Activated CD4-positive, CD25-positive, alpha-beta regulatory T cell treated with anti-CD3 and anti-CD28 coated beads, Interleukin-2, amount 50 U/mL, for 16 hours (primary cell): ENCODE data around the gene PPP5C.
"Not testable (repeated sequence)": the region's sequence is repeated elsewhere in the genome, so short reads cannot be mapped to it uniquely, and the experiment has no call there.

ENCODE experiments used
- DNase-seq: peaks from one replicate; pipeline ENCODE4 v3.0.0-alpha.2; 2020; ENCODE audit warnings: low read depth, low spot score

The PPP5C gene

DNA sequence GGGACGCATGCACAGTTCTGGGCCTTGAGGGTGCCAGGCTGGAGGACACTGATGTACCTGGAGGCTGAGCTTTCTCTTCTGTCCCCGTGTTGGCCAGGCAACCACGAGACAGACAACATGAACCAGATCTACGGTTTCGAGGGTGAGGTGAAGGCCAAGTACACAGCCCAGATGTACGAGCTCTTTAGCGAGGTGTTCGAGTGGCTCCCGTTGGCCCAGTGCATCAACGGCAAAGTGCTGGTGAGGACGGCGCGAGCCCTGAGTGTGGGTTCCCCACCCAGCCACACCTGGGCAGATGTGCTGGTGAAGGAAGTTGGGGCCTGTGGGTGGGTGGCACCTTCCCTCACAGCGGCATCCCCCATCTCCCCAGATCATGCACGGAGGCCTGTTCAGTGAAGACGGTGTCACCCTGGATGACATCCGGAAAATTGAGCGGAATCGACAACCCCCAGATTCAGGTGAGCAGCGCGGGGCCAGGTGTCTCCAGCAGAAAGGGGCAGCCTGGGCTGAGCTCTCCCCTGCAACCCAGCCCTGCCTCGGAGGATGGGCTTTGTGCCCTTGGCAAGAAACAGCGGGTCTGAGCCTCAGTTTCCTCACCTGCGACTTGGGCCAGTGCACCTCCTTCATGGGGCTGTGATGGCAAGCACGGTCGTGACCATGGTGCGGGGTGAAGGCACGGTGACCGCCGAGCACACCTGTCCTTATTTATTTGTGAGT is 40.3 kb downstream of the PPP5C start:
- no peak for DNase-seq

DNA sequence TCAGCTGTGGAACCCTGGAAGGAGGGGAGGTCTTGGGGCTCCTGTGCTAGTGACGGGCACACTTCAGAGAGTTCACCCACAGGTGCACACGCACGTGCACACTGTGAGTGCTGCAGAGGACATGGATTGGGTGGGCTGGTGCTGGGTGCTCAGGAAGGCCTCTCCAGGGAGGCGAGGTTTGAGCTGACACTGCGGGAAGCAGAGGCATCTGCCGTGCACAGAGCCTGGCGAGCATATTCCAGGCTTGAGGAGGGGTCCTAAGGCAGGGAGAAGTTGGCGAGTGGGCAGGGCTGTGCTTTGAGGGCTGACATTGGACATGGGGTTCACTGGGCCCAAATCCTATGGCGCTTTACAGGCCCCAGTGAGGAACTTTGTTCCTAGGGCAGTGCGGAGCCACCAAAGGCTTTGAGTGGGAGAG is 40.8 kb downstream of the PPP5C start:
- no peak for DNase-seq

DNA sequence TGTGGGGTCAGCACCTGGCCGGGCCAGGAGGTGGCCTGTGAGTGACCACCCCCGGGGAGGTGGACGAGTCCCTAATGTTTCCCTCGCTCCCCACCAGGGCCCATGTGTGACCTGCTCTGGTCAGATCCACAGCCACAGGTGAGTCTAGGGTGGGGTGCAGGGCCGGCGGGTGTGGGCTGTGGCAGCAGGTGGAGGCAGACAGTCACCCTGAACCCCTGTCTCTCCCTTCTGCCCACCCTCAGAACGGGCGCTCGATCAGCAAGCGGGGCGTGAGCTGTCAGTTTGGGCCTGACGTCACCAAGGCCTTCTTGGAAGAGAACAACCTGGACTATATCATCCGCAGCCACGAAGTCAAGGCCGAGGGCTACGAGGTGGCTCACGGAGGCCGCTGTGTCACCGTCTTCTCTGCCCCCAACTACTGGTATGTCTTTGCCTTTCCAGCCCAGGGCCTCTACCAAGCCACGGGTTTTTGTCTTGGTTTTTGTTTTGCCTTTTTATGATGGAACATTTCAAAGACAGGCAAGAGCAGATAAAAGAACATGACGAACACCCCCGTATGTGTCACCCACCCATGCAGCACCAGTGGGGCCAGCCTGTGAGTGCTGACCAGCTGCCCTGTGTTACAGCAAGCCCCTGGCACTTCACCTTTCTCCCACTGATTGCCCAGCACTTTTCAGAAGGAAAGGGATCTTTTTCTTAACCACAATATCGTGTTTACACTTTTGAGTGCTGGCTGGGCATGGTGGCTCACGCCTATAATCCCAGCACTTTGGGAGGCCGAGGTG is 41.6 kb downstream of the PPP5C start:
- DNase-seq = no peak

DNA sequence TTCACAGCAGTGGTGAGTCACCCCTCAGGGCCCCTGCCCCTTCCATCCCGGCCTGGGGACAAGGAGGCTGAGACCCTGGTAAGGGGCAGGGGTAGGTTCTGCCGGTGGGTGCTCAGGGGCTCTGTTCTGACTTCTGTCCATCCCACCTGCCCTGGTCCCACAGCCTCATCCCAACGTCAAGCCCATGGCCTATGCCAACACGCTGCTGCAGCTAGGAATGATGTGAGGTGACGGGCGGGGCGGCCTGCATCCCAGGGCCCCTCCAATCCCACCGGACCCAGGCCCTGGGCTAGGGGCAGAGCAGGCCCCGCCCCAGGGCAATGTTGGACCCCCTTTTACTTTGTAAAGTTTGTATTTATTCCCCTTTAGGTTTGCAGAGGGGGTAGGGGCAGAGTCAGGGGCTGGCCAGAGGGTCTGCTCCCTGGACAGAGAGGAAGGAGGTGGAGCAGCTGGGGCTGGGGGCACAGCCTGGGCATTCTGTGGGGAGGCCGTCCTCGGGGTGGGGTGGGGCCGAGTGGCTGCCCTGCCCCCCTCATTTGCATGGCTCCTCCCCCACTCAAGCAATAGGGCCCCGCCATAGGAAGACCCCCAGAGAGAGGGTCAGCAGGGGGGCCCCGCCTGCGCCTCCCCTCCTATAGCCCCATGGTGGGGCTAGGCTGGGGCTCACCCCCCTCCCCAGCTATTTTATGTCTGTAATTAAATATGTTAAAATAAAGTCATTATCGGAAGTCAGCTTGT is 43.4 kb downstream of the PPP5C start:
- DNase-seq = no peak

DNA sequence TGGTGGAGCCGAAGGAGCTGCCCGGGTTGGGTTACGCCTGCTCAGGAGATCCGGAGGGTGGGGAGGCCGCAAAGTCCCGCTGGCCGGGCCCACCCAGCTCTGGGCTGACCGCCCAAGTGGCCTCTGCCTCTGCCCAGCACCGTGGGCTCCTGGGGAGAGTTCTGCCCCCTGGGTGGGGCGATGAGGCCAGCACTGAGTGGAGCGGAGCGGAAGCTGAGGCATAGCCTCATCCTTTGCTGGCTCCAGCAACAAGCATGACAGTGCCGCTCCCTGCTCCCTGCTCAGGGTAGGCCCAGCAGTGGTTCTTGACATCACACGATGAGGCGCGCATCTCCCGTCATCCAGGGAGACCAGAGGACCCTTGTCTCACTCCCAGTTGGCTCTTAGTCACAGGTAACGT is 44.0 kb downstream of the PPP5C start:
- no peak for DNase-seq

DNA sequence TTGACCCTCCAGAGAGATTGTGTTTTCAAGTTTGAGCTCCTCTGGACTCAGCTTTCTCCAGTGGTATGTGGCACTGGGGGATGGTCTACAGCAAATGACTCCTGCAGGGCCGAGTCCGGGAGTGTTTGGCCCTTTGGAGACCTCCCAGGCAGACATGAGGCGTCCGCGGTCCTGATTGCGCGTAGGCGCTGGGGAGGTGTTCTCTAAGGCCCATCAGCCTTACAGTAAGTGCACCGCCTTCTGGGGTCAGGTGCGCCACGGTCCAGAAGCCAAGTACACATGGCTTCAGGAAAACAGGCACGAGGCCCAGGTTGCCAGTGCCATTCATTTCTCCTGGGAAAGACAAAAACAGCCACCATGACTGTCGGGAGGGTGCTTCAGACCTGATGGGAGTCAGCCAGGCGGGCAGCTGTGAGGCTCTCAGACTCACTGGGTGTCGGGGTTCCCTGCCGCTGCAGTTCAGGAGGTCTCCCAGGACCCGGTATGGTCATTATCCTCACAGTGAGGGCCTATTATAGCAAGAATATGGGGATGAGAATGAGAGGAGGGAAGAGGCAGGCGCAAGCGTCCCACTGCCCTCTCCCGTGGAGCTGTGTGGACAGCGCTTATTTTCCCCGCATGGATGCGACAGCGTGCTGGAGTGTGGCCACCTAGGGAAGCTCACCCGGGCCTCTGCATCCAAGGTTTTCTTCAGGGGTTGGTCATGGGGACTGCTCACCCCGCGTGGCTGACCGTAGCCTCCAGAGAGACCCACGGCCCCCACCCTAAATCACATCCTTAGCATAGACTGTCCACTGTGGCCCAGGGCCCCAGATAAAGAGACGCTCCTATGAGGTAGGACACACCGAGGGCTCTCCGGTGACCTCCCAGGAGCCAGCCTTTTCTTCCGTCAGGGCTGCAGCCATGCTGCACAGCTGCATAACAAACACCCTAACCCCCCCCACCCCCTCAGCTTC is 44.7 kb downstream of the PPP5C start:
- no peak for DNase-seq

DNA sequence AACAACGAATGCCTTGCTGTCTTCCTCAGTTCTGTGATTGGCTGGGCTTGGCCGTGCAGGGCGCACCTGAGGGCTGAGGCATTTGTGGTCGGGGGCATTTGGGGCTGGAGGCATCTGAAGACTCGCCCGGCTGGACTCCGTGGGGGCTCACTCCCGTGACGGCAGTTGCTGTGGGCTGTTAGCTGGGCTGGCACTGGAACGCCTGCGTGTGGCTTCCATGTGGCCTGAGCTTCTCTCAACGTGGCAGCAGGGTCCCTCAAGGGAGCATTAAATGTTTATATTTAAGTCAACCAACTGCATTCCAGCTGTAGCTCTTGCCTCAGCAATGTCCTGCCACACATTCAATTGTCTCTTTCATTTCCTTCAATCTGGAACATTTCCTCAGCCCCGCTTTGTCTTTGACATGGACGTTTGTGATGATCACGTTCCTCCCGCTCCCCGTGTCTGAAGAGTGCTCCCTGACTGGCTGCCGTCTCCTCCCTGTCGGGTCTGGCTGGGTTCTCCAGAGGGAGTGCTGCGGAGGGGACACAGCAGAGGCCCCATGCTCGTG is 45.4 kb downstream of the PPP5C start:
- no peak for DNase-seq

DNA sequence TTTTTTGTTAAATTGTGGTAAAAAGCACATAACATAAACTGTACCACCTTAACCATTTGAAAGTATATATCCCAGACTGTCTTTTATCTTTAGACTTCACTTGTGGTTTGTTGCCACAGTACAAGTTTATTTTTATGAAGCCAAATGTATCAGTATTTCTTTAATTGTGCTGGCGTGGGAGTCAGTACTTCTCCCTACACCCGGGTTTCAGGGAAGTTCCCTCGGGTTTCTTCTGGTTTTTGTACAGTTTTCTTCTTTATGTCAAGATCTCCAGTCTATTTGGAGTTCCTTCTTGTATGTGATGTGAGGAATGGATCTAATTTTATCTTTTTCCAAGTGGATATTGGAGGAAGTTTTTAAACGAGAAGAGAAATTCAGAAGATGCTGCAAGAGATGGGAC is 46.0 kb downstream of the PPP5C start:
- DNase-seq = no peak

DNA sequence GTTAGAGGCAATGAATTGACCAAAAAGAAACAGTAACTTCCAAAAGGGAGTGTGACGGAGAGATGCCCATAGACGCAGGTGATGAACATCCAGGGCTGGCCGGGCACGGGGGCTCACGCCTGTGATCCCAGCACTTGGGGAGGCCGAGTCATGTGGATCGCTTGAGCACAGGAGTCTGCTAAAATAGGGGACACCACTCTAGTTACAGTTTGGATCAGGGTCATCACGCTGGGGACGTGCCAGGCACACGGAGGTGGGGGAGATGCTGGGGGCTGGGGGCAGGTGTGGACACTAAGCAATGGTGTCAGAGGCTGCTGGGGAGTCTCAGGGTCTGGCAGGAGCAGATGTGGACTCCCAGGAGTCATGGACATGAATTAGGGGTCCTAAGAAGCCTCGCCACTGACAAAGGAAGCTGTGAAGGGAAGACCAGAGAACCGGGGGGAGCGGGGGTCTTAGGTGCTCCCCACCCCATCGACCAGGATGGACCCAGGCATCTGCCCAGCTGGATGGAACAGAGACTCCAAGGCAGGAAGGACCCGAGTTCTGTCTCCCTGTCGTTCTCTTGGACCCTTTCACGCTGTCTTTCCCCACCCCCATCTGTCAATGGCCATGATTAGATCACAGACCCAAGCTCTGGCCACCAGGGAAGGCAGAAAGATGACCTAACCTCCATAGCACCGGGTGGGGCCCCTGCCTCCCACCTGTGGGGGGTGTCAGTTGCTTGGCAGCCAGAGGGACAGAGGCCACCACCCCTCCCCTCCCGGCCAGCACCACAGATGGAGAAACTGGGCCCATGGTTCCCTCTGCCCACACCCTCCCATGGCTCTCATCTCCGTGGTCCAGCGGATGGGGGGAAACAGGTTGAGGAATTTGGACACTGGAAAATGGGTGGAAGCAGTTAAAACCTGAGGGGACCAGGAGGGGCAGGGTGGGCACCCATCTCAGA is 46.8 kb downstream of the PPP5C start:
- no peak for DNase-seq

DNA sequence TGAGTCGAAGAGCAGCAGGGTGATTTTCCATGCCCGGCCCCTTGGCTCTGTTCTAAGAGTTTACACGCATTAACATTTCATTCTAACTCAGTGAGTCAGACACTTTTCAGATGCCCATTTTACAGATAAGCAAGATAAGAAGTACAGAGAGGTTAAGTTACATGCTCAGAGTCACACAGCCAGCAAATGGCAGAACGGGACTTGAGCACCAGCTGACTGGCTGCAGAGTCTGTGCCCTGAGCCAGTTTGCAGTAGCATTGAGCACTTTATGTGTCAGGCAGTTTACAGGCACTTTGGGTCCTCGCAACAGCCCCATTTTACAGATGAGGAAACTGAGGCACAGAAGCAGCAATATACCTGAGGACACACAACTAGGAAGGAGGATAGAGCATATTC is 47.5 kb downstream of the PPP5C start:
- DNase-seq = no peak

DNA sequence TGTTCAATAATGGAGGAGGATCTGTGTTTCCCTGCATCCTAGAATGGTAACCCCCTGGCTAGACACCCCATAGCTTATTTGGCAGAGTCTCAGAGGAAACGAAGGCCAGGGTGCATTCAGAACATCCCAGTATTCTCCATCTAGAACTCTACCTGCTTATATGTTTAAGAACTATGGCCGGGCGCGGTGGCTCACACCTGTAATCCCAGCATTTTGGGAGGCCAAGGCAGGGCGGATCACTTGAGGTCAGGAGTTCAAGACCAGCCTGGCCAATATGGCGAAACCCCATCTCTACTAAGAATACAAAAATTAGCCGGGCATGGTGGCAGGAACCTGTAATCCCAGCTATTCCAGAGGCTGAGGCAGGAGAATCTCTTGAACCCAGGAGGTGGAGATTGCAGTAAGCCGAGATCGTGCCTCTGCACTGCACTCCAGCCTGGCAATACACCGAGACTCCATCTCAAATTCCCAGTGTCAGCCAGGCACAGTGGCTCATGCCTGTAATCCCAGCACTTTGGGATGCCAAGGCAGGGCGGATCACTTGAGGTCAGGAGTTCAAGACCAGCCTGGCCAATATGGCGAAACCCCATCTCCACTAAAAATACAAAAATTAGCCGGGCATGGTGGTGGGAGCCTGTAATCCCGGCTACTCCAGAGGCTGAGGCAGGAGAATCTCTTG is 51.1 kb downstream of the PPP5C start:
- not testable (repeated sequence) for DNase-seq

DNA sequence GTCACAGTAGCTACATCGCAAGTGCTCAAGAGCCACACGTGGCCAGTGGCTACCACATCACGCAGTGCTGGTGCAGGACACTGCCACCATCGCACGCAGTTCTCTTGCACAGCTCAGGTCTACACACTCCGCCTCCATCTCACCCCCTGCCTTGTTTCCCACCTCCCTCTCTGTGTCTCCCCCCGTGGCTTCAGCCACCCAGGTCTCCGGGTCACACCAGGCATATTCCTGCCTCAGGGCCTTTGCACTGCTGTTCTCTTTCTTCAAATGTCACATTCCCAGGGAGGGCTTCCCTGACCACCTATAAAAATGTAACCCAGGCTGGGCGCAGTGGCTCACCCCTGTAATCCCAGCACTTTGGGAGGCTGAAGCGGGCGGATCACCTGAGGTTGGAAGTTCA is 55.8 kb downstream of the PPP5C start:
- no peak for DNase-seq

DNA sequence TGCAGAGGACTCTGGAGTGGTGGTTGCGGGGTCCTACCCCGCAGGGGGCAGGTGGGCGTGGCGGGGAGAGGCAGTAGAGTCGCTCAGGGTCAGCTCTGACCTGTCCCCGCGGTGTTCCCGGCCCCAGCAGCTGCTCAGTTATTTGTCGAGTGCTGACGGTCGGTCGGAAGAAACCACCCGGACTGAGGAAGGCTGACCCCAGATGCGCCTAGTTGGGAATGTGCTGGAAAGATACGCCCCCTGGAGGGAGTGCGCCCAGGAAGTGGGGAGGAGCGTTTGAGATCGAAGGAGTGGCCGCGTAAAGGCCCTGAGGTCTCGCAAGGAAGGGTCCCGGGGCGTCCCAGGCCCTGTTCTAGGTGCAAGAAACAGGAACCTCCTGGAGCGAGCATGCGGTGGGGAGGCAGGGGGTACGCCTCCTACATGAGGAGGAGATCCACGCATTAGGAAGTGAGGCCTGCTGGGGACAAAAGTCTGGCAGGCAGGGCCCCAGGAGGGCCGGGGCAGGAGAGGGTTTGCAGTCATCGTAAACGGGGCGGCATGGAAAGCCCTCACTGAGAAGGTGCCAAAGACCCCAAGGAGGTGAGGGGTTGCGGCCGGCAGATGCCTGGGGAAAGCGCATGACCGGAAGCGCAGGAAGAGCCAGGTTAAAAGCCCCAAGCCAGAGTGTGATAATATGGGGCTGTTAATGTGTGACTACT is 57.3 kb downstream of the PPP5C start:
- DNase-seq = no peak

DNA sequence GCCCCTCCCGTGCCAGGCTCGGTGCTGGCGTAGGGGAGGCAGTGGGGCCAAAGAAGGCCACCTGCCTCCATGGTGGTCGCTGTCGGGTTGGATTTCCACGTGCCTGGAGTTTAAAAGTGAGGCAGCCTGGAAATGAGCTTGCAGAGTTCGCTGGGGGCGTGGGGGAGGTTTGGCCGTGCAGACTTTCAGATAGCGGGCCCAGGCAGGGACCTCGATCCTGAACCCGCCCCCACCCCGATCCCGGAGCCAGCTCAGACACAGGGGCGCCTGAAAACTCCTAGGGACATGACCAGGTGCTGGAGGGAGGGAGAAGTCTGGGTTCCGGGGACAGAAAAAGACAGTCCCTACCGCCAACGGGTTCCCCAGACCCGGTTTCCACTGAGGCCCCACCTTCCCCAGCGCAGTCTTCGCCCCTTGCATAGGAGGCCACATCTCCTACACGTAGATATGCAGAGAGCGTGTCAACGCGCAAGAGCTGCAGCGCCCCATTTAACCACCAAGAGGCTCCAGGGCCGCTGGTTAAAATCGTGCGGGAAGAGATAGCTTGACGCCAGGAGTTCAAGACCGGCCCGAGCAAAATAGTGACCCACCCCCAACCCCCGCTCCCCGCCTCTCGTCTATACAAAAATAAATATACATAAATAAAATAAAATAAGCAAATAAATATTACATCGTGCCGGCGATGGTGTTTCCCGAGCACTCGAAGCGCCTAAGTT is 58.0 kb downstream of the PPP5C start:
- DNase-seq = no peak

DNA sequence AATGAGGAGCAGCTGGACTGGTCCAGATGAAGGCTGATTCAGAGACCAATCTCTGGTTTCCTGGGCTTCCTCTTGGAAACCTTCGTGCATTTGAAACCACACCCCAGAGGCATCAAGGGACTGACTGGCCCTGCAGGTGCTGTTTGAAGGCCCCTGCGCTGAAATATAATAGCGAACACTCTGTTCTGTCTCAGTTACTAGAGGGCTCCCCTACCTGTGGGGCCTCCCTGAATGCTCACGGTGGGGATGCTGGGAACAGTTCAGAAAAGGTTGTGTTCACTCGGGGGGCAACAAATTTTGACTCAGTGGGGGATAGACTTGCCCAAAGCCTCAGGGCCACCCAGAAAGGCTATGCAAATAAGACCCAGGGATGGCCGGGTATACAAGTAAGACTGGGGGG is 60.1 kb downstream of the PPP5C start:
- DNase-seq = no peak

DNA sequence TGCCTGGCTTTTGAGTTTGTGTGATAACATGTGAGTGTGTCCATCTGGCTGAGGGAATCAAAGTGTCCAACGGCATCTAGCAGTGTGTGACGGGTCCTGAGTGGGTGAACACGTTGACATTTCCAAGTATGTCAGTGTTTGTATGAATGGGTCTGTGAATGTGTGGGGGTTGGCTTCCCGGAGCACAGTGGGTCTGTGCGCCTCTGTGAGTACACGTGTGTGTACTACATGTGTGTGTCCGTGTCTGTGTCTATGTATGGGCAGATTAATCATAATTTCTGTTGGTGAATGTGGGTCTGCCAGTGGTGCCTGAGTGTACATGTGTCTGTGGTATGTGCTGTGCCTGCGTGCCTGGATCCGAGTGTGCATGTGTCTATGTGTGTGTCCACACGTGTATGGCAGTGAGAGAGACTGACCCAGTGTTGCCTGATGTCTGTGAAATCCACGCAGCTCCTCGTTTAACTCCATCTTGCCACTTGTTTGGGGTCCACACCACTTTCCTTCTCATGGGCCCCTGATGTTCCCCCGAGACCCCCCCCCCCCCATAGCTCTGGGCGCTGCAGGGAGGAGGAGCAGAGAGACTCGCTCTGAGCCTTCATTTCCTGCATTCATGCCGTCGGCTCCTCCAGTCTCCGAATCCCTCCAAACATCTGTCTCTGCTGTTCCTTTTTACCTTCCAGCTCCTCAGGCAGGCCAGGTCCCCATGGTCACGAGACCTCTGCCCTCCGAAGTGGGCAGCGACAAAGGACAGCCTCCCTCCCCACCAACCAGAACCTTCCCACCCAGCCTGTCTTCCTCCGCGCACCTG is 61.2 kb downstream of the PPP5C start:
- DNase-seq = no peak

DNA sequence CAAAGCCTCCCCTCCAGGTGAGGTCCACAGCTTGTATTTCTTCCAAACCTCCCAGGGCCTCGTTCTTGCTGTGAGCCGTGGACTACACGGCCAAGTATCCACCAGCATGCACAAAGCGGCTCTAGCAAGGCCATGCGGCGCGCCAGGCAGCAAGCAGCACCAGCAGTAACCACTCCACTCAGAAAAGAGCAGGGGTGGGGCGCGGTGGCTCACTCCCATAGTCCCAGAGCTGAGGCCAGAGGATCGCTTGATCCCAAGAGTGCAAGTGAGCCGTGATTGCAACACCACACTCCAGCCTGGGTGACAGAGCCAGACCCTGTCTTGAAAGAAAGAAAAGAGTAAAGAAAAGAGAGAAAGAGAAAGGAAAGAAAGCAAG is 61.8 kb downstream of the PPP5C start:
- DNase-seq = no peak
